ENCODE measurements around the gene DOK1.
"Not testable (repeated sequence)": the region's sequence is repeated elsewhere in the genome, so short reads cannot be mapped to it uniquely, and the experiment has no call there.

The DOK1 gene

GRCh38 chr2:74548900-74549826, 5.4 kb upstream of the DOK1 start:
- peak; percentile 84 for DNase-seq (ENCODE audit: low spot score)

- DNase-seq (ENCODE audit: low spot score): no peak
Measured at GRCh38 chr2:74550231-74550630, 4.3 kb upstream of the DOK1 start.

GRCh38 chr2:74551530-74551929, 3.0 kb upstream of the DOK1 start:
- DNase-seq (ENCODE audit: low spot score): no peak

GRCh38 chr2:74551942-74552913, 2.3 kb upstream of the DOK1 start:
- no peak for DNase-seq (ENCODE audit: low spot score)

- no peak for DNase-seq (ENCODE audit: low spot score)
Measured at GRCh38 chr2:74552914-74553811, 1.4 kb upstream of the DOK1 start.

GRCh38 chr2:74554820-74555531, 456 bp downstream of the DOK1 start:
- peak; percentile 75 for DNase-seq (ENCODE audit: low spot score)

- DNase-seq (ENCODE audit: low spot score): no peak
Measured at GRCh38 chr2:74555610-74556103, 1.1 kb downstream of the DOK1 start.

GRCh38 chr2:74556159-74556558, 1.6 kb downstream of the DOK1 start:
- no peak for DNase-seq (ENCODE audit: low spot score)

GRCh38 chr2:74556831-74557370, 2.4 kb downstream of the DOK1 start:
- DNase-seq (ENCODE audit: low spot score): no peak

- no peak for DNase-seq (ENCODE audit: low spot score)
Measured at GRCh38 chr2:74558284-74559230, 4.0 kb downstream of the DOK1 start.

GRCh38 chr2:74559912-74560311, 5.4 kb downstream of the DOK1 start:
- DNase-seq (ENCODE audit: low spot score): no peak

- DNase-seq (ENCODE audit: low spot score): no peak
Measured at GRCh38 chr2:74560591-74560990, 6.1 kb downstream of the DOK1 start.

GRCh38 chr2:74561022-74561421, 6.5 kb downstream of the DOK1 start:
- not testable (repeated sequence) for DNase-seq (ENCODE audit: low spot score)

- no peak for DNase-seq (ENCODE audit: low spot score)
Measured at GRCh38 chr2:74562126-74562775, 7.7 kb downstream of the DOK1 start.

- DNase-seq (ENCODE audit: low spot score): no peak
Measured at GRCh38 chr2:74564222-74564621, 9.7 kb downstream of the DOK1 start.

GRCh38 chr2:74566076-74566753, 11.7 kb downstream of the DOK1 start:
- DNase-seq (ENCODE audit: low spot score): no peak

- no peak for DNase-seq (ENCODE audit: low spot score)
Measured at GRCh38 chr2:74566754-74567085, 12.2 kb downstream of the DOK1 start.

GRCh38 chr2:74567881-74568280, 13.4 kb downstream of the DOK1 start:
- DNase-seq (ENCODE audit: low spot score): no peak
